Raji (cell line): Measurements from ENCODE around the gene ZSCAN9.

Experiments
- POLR2A ChIP-seq: IDR thresholded peaks from 2 replicates; pipeline ENCODE4 v1.6.1; 2011; ENCODE audit warnings: low read depth, low read length, control low read depth; ENCODE audit not compliant: insufficient read depth

The ZSCAN9 gene

GRCh38 chr6:28245206-28245941 lies 20.3 kb downstream of the ZSCAN9 start:
- TF ChIP-seq POLR2A = no peak

GRCh38 chr6:28248916-28249315 lies 23.8 kb downstream of the ZSCAN9 start:
- TF ChIP-seq POLR2A = no peak

GRCh38 chr6:28250747-28251146 lies 25.7 kb downstream of the ZSCAN9 start:
- TF ChIP-seq POLR2A = no peak

- TF ChIP-seq POLR2A = no peak
Measured at GRCh38 chr6:28251661-28252008, 26.6 kb downstream of the ZSCAN9 start.

- peak; percentile 53 for TF ChIP-seq POLR2A
Measured at GRCh38 chr6:28252009-28252975, 27.2 kb downstream of the ZSCAN9 start, which contains the start of gene ZKSCAN4. ZKSCAN4 (minus strand) TSS chr6:28252269; CDS start chr6:28251980, 289 bp downstream.

GRCh38 chr6:28254121-28254519 lies 29.0 kb downstream of the ZSCAN9 start:
- TF ChIP-seq POLR2A = no peak

GRCh38 chr6:28257042-28257441 lies 32.0 kb downstream of the ZSCAN9 start:
- TF ChIP-seq POLR2A = no peak

- no peak for TF ChIP-seq POLR2A
Measured at GRCh38 chr6:28258877-28259777, 34.1 kb downstream of the ZSCAN9 start, which contains the start of gene NKAPL. NKAPL (plus strand) TSS chr6:28259297; CDS start chr6:28259372, 75 bp downstream.

GRCh38 chr6:28263922-28264321 lies 38.8 kb downstream of the ZSCAN9 start:
- no peak for TF ChIP-seq POLR2A

GRCh38 chr6:28264834-28265401 lies 39.8 kb downstream of the ZSCAN9 start:
- TF ChIP-seq POLR2A = no peak

GRCh38 chr6:28266563-28266961 lies 41.5 kb downstream of the ZSCAN9 start:
- no peak for TF ChIP-seq POLR2A

GRCh38 chr6:28266962-28267694 lies 42.1 kb downstream of the ZSCAN9 start, which contains the start of gene ZSCAN26:
ZSCAN26 (plus strand) TSS chr6:28267143; CDS start chr6:28271920, 4,777 bp downstream.
- peak; percentile 64 for TF ChIP-seq POLR2A

GRCh38 chr6:28267695-28268059 lies 42.6 kb downstream of the ZSCAN9 start:
- no peak for TF ChIP-seq POLR2A

- no peak for TF ChIP-seq POLR2A
Measured at GRCh38 chr6:28269492-28269891, 44.4 kb downstream of the ZSCAN9 start.
